Activated CD4-positive, alpha-beta T cell treated with anti-CD3 and anti-CD28 coated beads, Interleukin-2, amount 50 U/mL, for 4 hours (primary cell): ENCODE data around the gene UBAC1.

Source experiments
- DNase-seq, 2 experiments: peaks; one replicate each; pipeline ENCODE4 v3.0.0-alpha.2; 2020

The UBAC1 gene

GRCh38 chr9:135993765-135994500 lies 32.8 kb upstream of the UBAC1 start:
- no peak for DNase-seq

- DNase-seq: no peak
Observed at GRCh38 chr9:135993409-135993742, 32.2 kb upstream of the UBAC1 start.

- DNase-seq: no peak
Observed at GRCh38 chr9:135992486-135993408, 31.6 kb upstream of the UBAC1 start.

- no peak for DNase-seq
Observed at GRCh38 chr9:135991771-135992170, 30.6 kb upstream of the UBAC1 start.

GRCh38 chr9:135990468-135991429 lies 29.6 kb upstream of the UBAC1 start:
- peak; percentile 50 to 53 for DNase-seq

GRCh38 chr9:135989722-135990467 lies 28.7 kb upstream of the UBAC1 start:
- DNase-seq: no peak

GRCh38 chr9:135989157-135989556 lies 28.0 kb upstream of the UBAC1 start:
- DNase-seq: no peak

- no peak for DNase-seq
Observed at GRCh38 chr9:135988493-135988892, 27.3 kb upstream of the UBAC1 start.

- no peak for DNase-seq
Observed at GRCh38 chr9:135987838-135988404, 26.7 kb upstream of the UBAC1 start.

GRCh38 chr9:135986605-135987004 lies 25.4 kb upstream of the UBAC1 start:
- DNase-seq: no peak

- DNase-seq: no peak
Observed at GRCh38 chr9:135985889-135986288, 24.7 kb upstream of the UBAC1 start.

- no peak for DNase-seq
Observed at GRCh38 chr9:135985459-135985774, 24.2 kb upstream of the UBAC1 start.

GRCh38 chr9:135984072-135984710 lies 23.0 kb upstream of the UBAC1 start:
- no peak for DNase-seq

GRCh38 chr9:135983208-135984071 lies 22.3 kb upstream of the UBAC1 start:
- DNase-seq: no peak

- no peak for DNase-seq
Observed at GRCh38 chr9:135982499-135983207, 21.5 kb upstream of the UBAC1 start.

- no peak for DNase-seq
Observed at GRCh38 chr9:135980926-135981630, 19.9 kb upstream of the UBAC1 start.

GRCh38 chr9:135979547-135980166 lies 18.5 kb upstream of the UBAC1 start:
- no peak for DNase-seq
